MCF 10A (cell line): ENCODE measurements around the gene OR2T6. TPM values are rescaled to one million over a fixed set of nuclear protein-coding genes. Genes with fewer than 3 reads are reported as not detected.

Experiments
- BruUV-seq: library from RNA; stranded (reverse); fragments of 400-500 nt; replicated peaks from 2 replicates; lab custom pipeline; 2021; lab: Mats Ljungman, UMichigan
- CTCF ChIA-PET: fragments of 300-600 bp; sonication (Branson Sonifier 250); formaldehyde crosslinking; extraction: SDS; loops from one replicate; lab custom pipeline; 2021; ENCODE audit warnings: antibody characterized with exemption, inconsistent platforms; lab: Yijun Ruan, JAX
- POLR2A ChIA-PET: fragments of 300-600, 350-650 bp; sonication (Branson Sonifier 250); formaldehyde crosslinking; extraction: SDS; loops from one replicate; lab custom pipeline; 2020; ENCODE audit warnings: antibody characterized with exemption, inconsistent platforms; lab: Yijun Ruan, JAX
- DNase-seq: peaks from one replicate; pipeline ENCODE4 v3.0.0-alpha.2; 2018; ENCODE audit not compliant: unreplicated experiment
- H3K27ac Mint-ChIP-seq: one replicate; pipeline ENCODE4 v1.8.0; 2022; ENCODE audit warnings: mild to moderate bottlenecking, low read depth, mixed read lengths; ENCODE audit not compliant: unreplicated experiment
- H3K27me3 Mint-ChIP-seq: one replicate; pipeline ENCODE4 v1.8.0; 2022; ENCODE audit warnings: mixed read lengths; ENCODE audit not compliant: insufficient read depth, unreplicated experiment
- H3K36me3 Mint-ChIP-seq: one replicate; pipeline ENCODE4 v1.8.0; 2022; ENCODE audit warnings: mild to moderate bottlenecking, moderate library complexity, mixed read lengths; ENCODE audit not compliant: insufficient read depth, unreplicated experiment
- H3K4me1 Mint-ChIP-seq: one replicate; pipeline ENCODE4 v1.8.0; 2022; ENCODE audit warnings: mixed read lengths; ENCODE audit not compliant: insufficient read depth, unreplicated experiment
- H3K4me3 Mint-ChIP-seq: one replicate; pipeline ENCODE4 v1.8.0; 2022; ENCODE audit warnings: mild to moderate bottlenecking, moderate library complexity, mixed read lengths; ENCODE audit not compliant: unreplicated experiment
- H3K9me3 Mint-ChIP-seq: one replicate; pipeline ENCODE4 v1.8.0; 2022; ENCODE audit warnings: mixed read lengths; ENCODE audit not compliant: unreplicated experiment
- CTCF ChIP-seq: fragments of 200-600 bp; IDR thresholded peaks from one replicate; pipeline ENCODE4 v1.8.0; 2022; ENCODE audit warnings: antibody characterized with exemption, mild to moderate bottlenecking; ENCODE audit not compliant: unreplicated experiment
- intact Hi-C: fragments of 100-400 bp; cut with micrococcal nuclease; formaldehyde crosslinking; loops from 2 replicates; pipeline ENCODE4 v1.14.1; 2022
- total RNA-seq: library from RNA; stranded (reverse); gene quantifications from 2 replicates; pipeline ENCODE4 v1.2.3, GENCODE V29; 2022

OR2T6 gene
- total RNA-seq, 1 experiment from 2014 or later = not detected

- H3K4me3 Mint-ChIP-seq = no peak within 1 kb of the TSS
- DNase-seq = no peak
- H3K4me1 Mint-ChIP-seq = no peaks in the 10 kb centered on the region
- H3K27me3 Mint-ChIP-seq = no peaks in the 10 kb centered on the region
- no peak for TF ChIP-seq CTCF
- ChIA-PET CTCF (no interaction called here), POLR2A (no interaction called here)
- no peaks in the 10 kb centered on the region for H3K36me3 Mint-ChIP-seq
- no TSS peak for BruUV-seq
- peaks cover 17% of the 10 kb centered on the region for H3K9me3 Mint-ChIP-seq
- peak within 1 kb of the TSS; percentile 57 for H3K27ac Mint-ChIP-seq
- intact Hi-C loops = no loop called here
These were observed 14.3 kb upstream of the OR2T6 start, which contains the start of gene OR2T4 for GRCh38 chr1:248361121-248361715. Gene OR2T4, plus strand, starts transcription at chr1:248361665. Its CDS starts 0 bp downstream, at chr1:248361665.

DNA sequence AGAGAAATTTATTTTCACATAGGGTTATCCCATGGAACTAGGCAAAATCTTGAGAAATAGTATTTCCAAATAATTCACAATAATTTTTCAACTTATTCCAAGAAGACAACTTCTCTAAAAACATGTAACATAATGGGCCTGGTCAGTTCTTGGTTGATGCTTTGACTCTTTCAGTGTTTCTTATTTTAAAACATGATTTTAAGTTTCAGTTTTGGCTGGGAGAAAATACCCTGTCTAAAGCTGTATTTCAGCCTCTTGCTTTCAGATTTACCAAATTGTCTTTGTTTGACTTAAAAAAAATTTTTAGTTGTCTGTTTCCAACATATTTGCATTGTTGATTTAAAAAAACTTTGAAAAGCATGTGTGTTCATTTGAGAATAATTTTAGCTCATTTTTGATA lies 8.9 kb upstream of the OR2T6 start:
- TF ChIP-seq CTCF = no peak
- no peaks in the 10 kb centered on the region for H3K27me3 Mint-ChIP-seq

GRCh38 chr1:248372394-248372793 lies 3.2 kb upstream of the OR2T6 start:
- intact Hi-C loops = no loop called here
- Mint-ChIP-seq H3K9me3 (peaks cover 7% of the 10 kb centered on the region), H3K4me3 (no peak overlapping the region), H3K27me3 (no peaks in the 10 kb centered on the region), H3K4me1 (peaks cover 16% of the 10 kb centered on the region), H3K27ac (no peak overlapping the region), H3K36me3 (no peaks in the 10 kb centered on the region)
- no peak for DNase-seq
- BruUV-seq = no TSS peak
- CTCF ChIA-PET = interaction anchor here (0.6 kb wide), 2 partner anchors 56 to 216 kb away, joined by 3 to 4 read pairs; no protein-coding TSS in a partner anchor
- TF ChIP-seq CTCF = no peak
- POLR2A ChIA-PET = interaction anchor here (0.7 kb wide), 1 partner anchor 304 kb away, joined by 3 read pairs; no protein-coding TSS in a partner anchor

More for the DNA sequence above, 8.9 kb upstream of the OR2T6 start:
- intact Hi-C loops = no loop called here
- DNase-seq = no peak
- no TSS peak for BruUV-seq
- CTCF ChIA-PET = no interaction called here
- Mint-ChIP-seq H3K4me3 (no peak overlapping the region), H3K36me3 (no peaks in the 10 kb centered on the region), H3K9me3 (peaks cover 17% of the 10 kb centered on the region), H3K4me1 (no peaks in the 10 kb centered on the region), H3K27ac (no peak overlapping the region)
- POLR2A ChIA-PET = interaction anchor here (1.2 to 1.3 kb wide), 2 partner anchors 9 to 28 kb away, joined by 3 to 4 read pairs; partner anchors contain the start of gene OR2T6

GRCh38 chr1:248373761-248374160 lies 1.8 kb upstream of the OR2T6 start:
- POLR2A ChIA-PET = no interaction called here
- Mint-ChIP-seq H3K36me3 (no peaks in the 10 kb centered on the region), H3K27me3 (no peaks in the 10 kb centered on the region), H3K9me3 (peaks cover 7% of the 10 kb centered on the region), H3K4me1 (peaks cover 16% of the 10 kb centered on the region), H3K4me3 (no peak overlapping the region), H3K27ac (no peak overlapping the region)
- TF ChIP-seq CTCF = no peak
- BruUV-seq = no TSS peak
- peak; percentile 11 for DNase-seq
- intact Hi-C loops = no loop called here
- CTCF ChIA-PET = interaction anchor here (0.6 to 1.4 kb wide), 2 partner anchors 131 to 693 kb away, joined by 3 to 7 read pairs; no protein-coding TSS in a partner anchor
